Sigmoid colon (tissue), 4 donors: ENCODE results near the gene HAPLN3.

Source experiments
- EP300 ChIP-seq, 4 donors: sonication (generic); formaldehyde crosslinking; IDR thresholded peaks; one replicate each; pipeline ENCODE4 v1.6.1; 2017; ENCODE audit warnings: antibody characterized with exemption in 4 of 4
- POLR2A ChIP-seq, 2 donors: fragments of 450-650 bp; IDR thresholded peaks; one replicate each; pipeline ENCODE4 v1.6.1; 2016; ENCODE audit warnings: antibody characterized with exemption in 2 of 2, mild to moderate bottlenecking in 2 of 2, moderate library complexity in 2 of 2
- TF ChIP-seq, protein P1 (sequence below), 4 experiments: fragments of 450-650 bp in 3 of 4; fragments of 200-600 bp in 1 of 4; IDR thresholded peaks; one replicate each; pipeline ENCODE4 v1.5.1; 2016 to 2019; ENCODE audit warnings: antibody characterized with exemption in 4 of 4, mild to moderate bottlenecking in 3 of 4, moderate library complexity in 2 of 4

DNA sequence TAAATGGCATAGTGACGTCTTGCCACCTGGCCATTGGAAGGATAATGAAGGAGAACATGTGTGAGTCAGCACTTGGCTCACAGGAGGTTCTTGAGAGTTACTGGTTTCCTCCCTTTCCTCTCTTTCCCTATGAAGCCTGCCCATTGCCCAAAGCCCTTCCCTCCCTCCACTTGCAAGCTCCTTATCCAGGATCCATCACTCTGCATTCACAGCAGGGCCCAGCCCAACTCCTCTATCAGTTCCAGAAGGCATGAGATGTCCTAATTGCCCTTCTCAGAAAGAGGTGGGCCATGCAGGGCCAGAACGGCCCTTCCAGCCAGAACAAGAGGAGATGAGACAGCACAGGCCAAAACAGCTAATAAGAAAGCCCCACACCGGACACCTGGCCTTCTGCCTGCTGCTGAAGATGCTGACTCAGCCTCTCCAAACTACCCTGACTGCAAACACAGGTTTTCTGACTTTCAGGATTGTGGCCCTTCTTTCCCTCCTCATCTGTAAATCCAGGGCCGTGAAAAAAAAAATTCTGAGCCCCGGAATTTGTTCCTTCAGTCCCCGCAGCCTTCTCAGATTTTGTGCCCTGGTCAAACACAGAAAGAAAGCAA lies 29.7 kb downstream of the HAPLN3 start:
- TF ChIP-seq, protein P1, sequence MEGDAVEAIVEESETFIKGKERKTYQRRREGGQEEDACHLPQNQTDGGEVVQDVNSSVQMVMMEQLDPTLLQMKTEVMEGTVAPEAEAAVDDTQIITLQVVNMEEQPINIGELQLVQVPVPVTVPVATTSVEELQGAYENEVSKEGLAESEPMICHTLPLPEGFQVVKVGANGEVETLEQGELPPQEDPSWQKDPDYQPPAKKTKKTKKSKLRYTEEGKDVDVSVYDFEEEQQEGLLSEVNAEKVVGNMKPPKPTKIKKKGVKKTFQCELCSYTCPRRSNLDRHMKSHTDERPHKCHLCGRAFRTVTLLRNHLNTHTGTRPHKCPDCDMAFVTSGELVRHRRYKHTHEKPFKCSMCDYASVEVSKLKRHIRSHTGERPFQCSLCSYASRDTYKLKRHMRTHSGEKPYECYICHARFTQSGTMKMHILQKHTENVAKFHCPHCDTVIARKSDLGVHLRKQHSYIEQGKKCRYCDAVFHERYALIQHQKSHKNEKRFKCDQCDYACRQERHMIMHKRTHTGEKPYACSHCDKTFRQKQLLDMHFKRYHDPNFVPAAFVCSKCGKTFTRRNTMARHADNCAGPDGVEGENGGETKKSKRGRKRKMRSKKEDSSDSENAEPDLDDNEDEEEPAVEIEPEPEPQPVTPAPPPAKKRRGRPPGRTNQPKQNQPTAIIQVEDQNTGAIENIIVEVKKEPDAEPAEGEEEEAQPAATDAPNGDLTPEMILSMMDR (IDR thresholded peaks at IDR 0.05) = no peak
- no peak for TF ChIP-seq EP300 (IDR thresholded peaks at IDR 0.05)
- no peak for TF ChIP-seq POLR2A (IDR thresholded peaks at IDR 0.05)
